CD14-positive monocyte (primary cell): ENCODE measurements around the gene CYP27B1. TPM values are rescaled to one million over a fixed set of nuclear protein-coding genes. Genes with fewer than 3 reads are reported as not detected.

Experiments used
- DNase-seq, 3 donors: peaks; one replicate each; pipeline ENCODE4 v3.0.0-alpha.2; 2011 to 2022
- H2AFZ ChIP-seq: 2 replicates; pipeline ENCODE4 v1.6.0; 2012; ENCODE audit warnings: mild to moderate bottlenecking, low read depth, low read length, inconsistent platforms; ENCODE audit not compliant: insufficient read depth, poor library complexity, severe bottlenecking
- H3K27ac ChIP-seq, 2 donors: 1 replicate in 1 of 2; 2 replicates in 1 of 2; pipeline ENCODE4 v1.5.1; 2012 to 2013; ENCODE audit warnings: low read length in 2 of 2, control low read depth in 1 of 2, inconsistent platforms in 1 of 2, low read depth in 1 of 2, mild to moderate bottlenecking in 1 of 2
- H3K27me3 ChIP-seq, 2 donors: one replicate each; pipeline versions ENCODE4 v1.6.0 to v1.6.1; 2011 to 2013; ENCODE audit warnings: low read length in 2 of 2; ENCODE audit not compliant: control insufficient read depth in 2 of 2, insufficient read depth in 2 of 2
- H3K36me3 ChIP-seq, 2 donors: replicated peaks in 1 of 2; 1 replicate in 1 of 2; 2 replicates in 1 of 2; pipeline versions ENCODE4 v1.5.1 to v1.6.1; 2012 to 2013; ENCODE audit warnings: low read length in 2 of 2, control low read depth in 1 of 2, inconsistent platforms in 1 of 2, mild to moderate bottlenecking in 1 of 2; ENCODE audit not compliant: insufficient read depth in 2 of 2, control insufficient read depth in 1 of 2
- H3K4me1 ChIP-seq, 2 donors: 1 replicate in 1 of 2; 2 replicates in 1 of 2; pipeline versions ENCODE4 v1.5.1 to v1.6.1; 2012 to 2013; ENCODE audit warnings: low read length in 2 of 2, control low read depth in 1 of 2, inconsistent platforms in 1 of 2, mild to moderate bottlenecking in 1 of 2, moderate library complexity in 1 of 2; ENCODE audit not compliant: insufficient read depth in 2 of 2, control insufficient read depth in 1 of 2
- H3K4me2 ChIP-seq: replicated peaks from 2 replicates; pipeline ENCODE3; 2012; ENCODE audit warnings: low read length, moderate library complexity, mild to moderate bottlenecking; ENCODE audit not compliant: poor library complexity, severe bottlenecking; ENCODE audit errors: extremely low read depth
- H3K4me3 ChIP-seq, 3 experiments: fragments of 200-600 bp in 1 of 3; sonication (generic) in 1 of 3; replicated peaks in 1 of 3; 1 replicate in 2 of 3; 2 replicates in 1 of 3; pipeline ENCODE4 v1.5.1; 2011 to 2013; ENCODE audit warnings: low read length in 3 of 3, mild to moderate bottlenecking in 3 of 3, control low read depth in 2 of 3, low read depth in 2 of 3, inconsistent platforms in 1 of 3, moderate library complexity in 1 of 3
- H3K79me2 ChIP-seq: 2 replicates; pipeline ENCODE4 v1.6.0; 2012; ENCODE audit warnings: mild to moderate bottlenecking, control low read depth, inconsistent platforms, low read length, moderate library complexity; ENCODE audit not compliant: insufficient read depth
- H3K9ac ChIP-seq: 2 replicates; pipeline ENCODE4 v1.6.0; 2017; ENCODE audit warnings: low read length, mild to moderate bottlenecking; ENCODE audit not compliant: insufficient read depth, poor library complexity, severe bottlenecking
- H3K9me3 ChIP-seq, 2 donors: replicated peaks in 1 of 2; 1 replicate in 1 of 2; 2 replicates in 1 of 2; pipeline versions ENCODE4 v1.5.1 to v1.6.1; 2012 to 2013; ENCODE audit warnings: low read length in 2 of 2, control low read depth in 1 of 2; ENCODE audit not compliant: control insufficient read depth in 1 of 2, insufficient read depth in 1 of 2
- H4K20me1 ChIP-seq: 2 replicates; pipeline ENCODE4 v1.6.0; 2012; ENCODE audit warnings: mild to moderate bottlenecking, low read length, control low read depth, moderate library complexity; ENCODE audit not compliant: insufficient read depth
- H3K27ac Mint-ChIP-seq, 7 donors: one replicate each; pipeline ENCODE4 v1.8.0; 2020; ENCODE audit warnings: mild to moderate bottlenecking in 7 of 7, mixed read lengths in 7 of 7, moderate library complexity in 6 of 7, inconsistent platforms in 2 of 7
- H3K27me3 Mint-ChIP-seq, 3 donors: one replicate each; pipeline ENCODE4 v1.8.0; 2021 to 2022; ENCODE audit warnings: low read depth in 3 of 3, mild to moderate bottlenecking in 3 of 3, mixed read lengths in 3 of 3, moderate library complexity in 3 of 3, inconsistent platforms in 1 of 3
- H3K36me3 Mint-ChIP-seq, 2 donors: one replicate each; pipeline ENCODE4 v1.8.0; 2020; ENCODE audit warnings: mixed read lengths in 2 of 2, inconsistent platforms in 1 of 2, mild to moderate bottlenecking in 1 of 2
- H3K4me1 Mint-ChIP-seq: one replicate; pipeline ENCODE4 v1.8.0; 2020; ENCODE audit warnings: mild to moderate bottlenecking, mixed read lengths
- H3K4me3 Mint-ChIP-seq, 2 donors: one replicate each; pipeline ENCODE4 v1.8.0; 2020; ENCODE audit warnings: mild to moderate bottlenecking in 2 of 2, mixed read lengths in 2 of 2, moderate library complexity in 1 of 2
- H3K9me3 Mint-ChIP-seq, 7 donors: one replicate each; pipeline ENCODE4 v1.8.0; 2020 to 2022; ENCODE audit warnings: mixed read lengths in 7 of 7, mild to moderate bottlenecking in 6 of 7, moderate library complexity in 6 of 7, inconsistent platforms in 2 of 7
- WGBS: methylation state at CpG from one replicate; pipeline ENCODE4 v1.1.5; 2013; ENCODE audit warnings: missing lambda C conversion rate; ENCODE audit not compliant: insufficient coverage; 5-methylcytosine and 5-hydroxymethylcytosine counted together
- intact Hi-C, 2 donors: fragments of 100-400 bp; cut with micrococcal nuclease; formaldehyde crosslinking; loops; one replicate each; pipeline versions ENCODE4 v1.15.0 to v1.15.1; 2023
- polyA plus RNA-seq, 3 donors: library from polyadenylated mRNA; depleted of rRNA in 1 of 3; unstranded in 2 of 3; stranded (reverse) in 1 of 3; fragments of 300-500 nt in 2 of 3; fragments of >200 nt in 1 of 3; fragmentation: Illumina TruSeq in 2 of 3; gene quantifications; 1 replicate in 2 of 3; 2 replicates in 1 of 3; pipeline ENCODE4 v1.2.3, GENCODE V29; 2012 to 2021
- TF ChIP-seq, protein P1 (sequence below): fragments of 200-600 bp; IDR thresholded peaks from one replicate; pipeline ENCODE4 v1.8.0; 2022; ENCODE audit warnings: antibody characterized with exemption, mild to moderate bottlenecking

CYP27B1 gene
- polyA plus RNA-seq, 3 donors: 0.81 TPM; not detected in 2

GRCh38 chr12:57781801-57782200 lies 14.9 kb upstream of the CYP27B1 start:
- peak overlapping the region; percentile 83 for H3K4me2 ChIP-seq
- peak overlapping the region in 1 of 3 experiments; percentile 82 for H3K4me3 ChIP-seq
- Mint-ChIP-seq H3K4me1 (peaks cover 41% of the 10 kb centered on the region), H3K36me3 (peaks cover 16 to 18% of the 10 kb centered on the region in 2 donors), H3K27ac (peak overlapping the region; percentile 74 to 94 (median 76)), H3K9me3 (peaks cover 0 to 2% (median 0%) of the 10 kb centered on the region in 7 donors), H3K27me3 (peaks cover 0 to 3% (median 0%) of the 10 kb centered on the region in 3 donors), H3K4me3 (peak overlapping the region in 1 of 2 donors; percentile 43)
- 6% methylated on average over 2 of the region's 2 CpGs for WGBS
- H3K9ac ChIP-seq: no peak overlapping the region
- no peaks in the 10 kb centered on the region for H3K27me3 ChIP-seq
- peaks cover 37 to 39% of the 10 kb centered on the region in 2 donors for H3K4me1 ChIP-seq
- H4K20me1 ChIP-seq: no peaks in the 10 kb centered on the region
- TF ChIP-seq, protein P1, sequence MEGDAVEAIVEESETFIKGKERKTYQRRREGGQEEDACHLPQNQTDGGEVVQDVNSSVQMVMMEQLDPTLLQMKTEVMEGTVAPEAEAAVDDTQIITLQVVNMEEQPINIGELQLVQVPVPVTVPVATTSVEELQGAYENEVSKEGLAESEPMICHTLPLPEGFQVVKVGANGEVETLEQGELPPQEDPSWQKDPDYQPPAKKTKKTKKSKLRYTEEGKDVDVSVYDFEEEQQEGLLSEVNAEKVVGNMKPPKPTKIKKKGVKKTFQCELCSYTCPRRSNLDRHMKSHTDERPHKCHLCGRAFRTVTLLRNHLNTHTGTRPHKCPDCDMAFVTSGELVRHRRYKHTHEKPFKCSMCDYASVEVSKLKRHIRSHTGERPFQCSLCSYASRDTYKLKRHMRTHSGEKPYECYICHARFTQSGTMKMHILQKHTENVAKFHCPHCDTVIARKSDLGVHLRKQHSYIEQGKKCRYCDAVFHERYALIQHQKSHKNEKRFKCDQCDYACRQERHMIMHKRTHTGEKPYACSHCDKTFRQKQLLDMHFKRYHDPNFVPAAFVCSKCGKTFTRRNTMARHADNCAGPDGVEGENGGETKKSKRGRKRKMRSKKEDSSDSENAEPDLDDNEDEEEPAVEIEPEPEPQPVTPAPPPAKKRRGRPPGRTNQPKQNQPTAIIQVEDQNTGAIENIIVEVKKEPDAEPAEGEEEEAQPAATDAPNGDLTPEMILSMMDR: no peak
- H2AFZ ChIP-seq: peak overlapping the region; percentile 57
- intact Hi-C loops: loop anchor here in 1 of 2 donors (5.0 kb wide), 1 partner anchor 66 kb away; the partner anchor contains the start of gene CTDSP2
- peak in 1 of 3 donors; percentile 2 for DNase-seq
- H3K9me3 ChIP-seq: no peaks in the 10 kb centered on the region
- peaks cover 17 to 18% of the 10 kb centered on the region in 2 donors for H3K36me3 ChIP-seq
- peak overlapping the region; percentile 36 to 81 for H3K27ac ChIP-seq
- H3K79me2 ChIP-seq: peaks cover 17% of the 10 kb centered on the region

- TF ChIP-seq, protein P1: no peak
- Histone ChIP-seq H3K4me2 (peak overlapping the region; percentile 83), H3K9me3 (no peaks in the 10 kb centered on the region), H3K4me1 (peaks cover 38 to 39% of the 10 kb centered on the region in 2 donors), H3K27ac (peak overlapping the region; percentile 36 to 81), H4K20me1 (no peaks in the 10 kb centered on the region), H3K36me3 (peaks cover 12% of the 10 kb centered on the region in 2 donors), H3K79me2 (peaks cover 17% of the 10 kb centered on the region), H3K4me3 (peak overlapping the region in 1 of 3 experiments; percentile 82), H3K9ac (no peak overlapping the region), H2AFZ (peak overlapping the region; percentile 57), H3K27me3 (no peaks in the 10 kb centered on the region)
- Mint-ChIP-seq H3K27me3 (peaks cover 0 to 3% (median 0%) of the 10 kb centered on the region in 3 donors), H3K36me3 (peaks cover 11 to 12% of the 10 kb centered on the region in 2 donors), H3K4me1 (peaks cover 42% of the 10 kb centered on the region), H3K9me3 (peaks cover 0 to 2% (median 0%) of the 10 kb centered on the region in 7 donors), H3K27ac (peak overlapping the region; percentile 57 to 94 (median 76)), H3K4me3 (peak overlapping the region in 1 of 2 donors; percentile 43)
- intact Hi-C loops: loop anchor here in 1 of 2 donors (5.0 kb wide), 1 partner anchor 66 kb away; the partner anchor contains the start of gene CTDSP2
- peak in 2 of 3 donors; percentile 57 to 63 for DNase-seq
- WGBS: 38% methylated on average over 1 of the region's 3 CpGs
Measured at GRCh38 chr12:57781244-57781643, 14.4 kb upstream of the CYP27B1 start.
